Glomerular endothelial cell (primary cell): Measurements from ENCODE around the gene TRIM38. TPM values are rescaled to one million over a fixed set of nuclear protein-coding genes. Genes with fewer than 3 reads are reported as not detected.
"Not testable (repeated sequence)": the region's sequence is repeated elsewhere in the genome, so short reads cannot be mapped to it uniquely, and the experiment has no call there.

Experiments used
- DNase-seq: peaks from one replicate; pipeline ENCODE4 v3.0.0-alpha.2; 2011; ENCODE audit warnings: low read depth, low spot score; ENCODE audit errors: extremely low read depth
- total RNA-seq: library from RNA; depleted of rRNA; stranded (reverse); fragments of >200 nt; gene quantifications from 2 replicates; pipeline ENCODE4 v1.2.3, GENCODE V29; 2015

TRIM38 gene
- total RNA-seq, 1 donor from 2014 or later: 12.3 TPM

DNA sequence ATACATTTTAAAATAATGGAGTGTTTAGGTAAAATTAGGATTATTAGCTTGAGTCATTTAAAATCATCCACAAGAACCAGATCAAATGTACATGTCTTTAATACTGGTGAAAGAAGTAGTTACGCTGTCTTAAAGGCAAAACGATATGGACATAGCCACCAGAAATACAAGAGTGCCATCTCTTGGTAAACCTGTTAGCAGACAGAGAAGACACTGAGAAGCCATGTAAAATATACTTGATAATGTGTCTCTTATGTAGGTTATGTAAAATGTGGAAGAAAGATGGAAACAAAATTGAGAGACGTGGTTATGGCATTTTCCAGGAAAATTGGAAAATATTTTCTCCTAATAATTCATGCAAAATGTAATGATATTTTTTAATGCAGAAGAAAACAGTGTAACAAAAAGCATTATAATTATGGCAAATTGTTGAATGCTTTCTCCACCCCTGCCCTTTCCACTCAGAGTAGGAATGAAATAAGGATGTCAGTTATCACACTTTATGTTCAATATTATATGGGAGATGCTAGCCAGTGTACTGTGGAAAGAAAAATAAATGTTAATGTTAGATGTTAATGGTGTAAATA, 19.9 kb upstream of the TRIM38 start:
- DNase-seq: no peak

DNA sequence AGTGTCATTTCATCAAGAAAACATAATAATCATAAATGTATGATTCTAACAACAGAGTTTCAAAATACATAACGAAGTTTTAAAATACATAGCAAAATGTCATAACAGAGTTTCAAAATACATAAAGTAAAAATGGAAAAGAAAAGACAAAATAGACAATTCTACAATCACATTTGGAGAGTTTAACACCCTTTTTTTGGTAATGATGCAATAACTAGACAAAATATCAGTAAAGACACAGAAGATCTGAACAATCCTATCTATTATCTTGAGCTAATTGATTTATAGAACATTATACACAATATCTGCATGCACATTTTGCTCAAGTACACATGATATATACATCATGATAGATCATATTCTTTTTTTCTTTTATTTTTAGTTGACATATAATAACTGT, 18.7 kb upstream of the TRIM38 start:
- no peak for DNase-seq

GRCh38 chr6:25944688-25945574, 17.7 kb upstream of the TRIM38 start:
- DNase-seq: no peak

DNA sequence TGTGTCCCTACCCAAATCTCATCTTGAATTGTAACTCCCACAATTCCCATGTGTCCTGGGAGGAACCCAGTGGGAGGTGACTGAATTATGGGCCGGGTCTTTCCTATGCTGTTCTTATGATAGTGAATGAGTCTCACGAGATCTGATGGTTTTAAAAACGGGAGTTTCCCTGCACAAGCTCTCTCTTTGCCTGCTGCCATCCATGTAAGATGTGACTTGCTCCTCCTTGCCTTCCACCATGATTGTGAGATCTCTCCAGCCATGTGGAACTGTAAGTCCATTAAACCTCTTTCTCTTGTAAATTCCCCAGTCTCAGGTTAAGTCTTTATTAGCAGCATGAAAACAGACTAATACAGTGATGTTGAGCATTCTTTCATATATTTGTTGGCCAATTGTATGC, 16.9 kb upstream of the TRIM38 start:
- DNase-seq: not testable (repeated sequence)

GRCh38 chr6:25946631-25947030, 16.0 kb upstream of the TRIM38 start:
- DNase-seq: no peak

- not testable (repeated sequence) for DNase-seq
These were observed 15.1 kb upstream of the TRIM38 start for GRCh38 chr6:25947492-25947891.

- no peak for DNase-seq
These were observed 12.9 kb upstream of the TRIM38 start for GRCh38 chr6:25949695-25950094.

DNA sequence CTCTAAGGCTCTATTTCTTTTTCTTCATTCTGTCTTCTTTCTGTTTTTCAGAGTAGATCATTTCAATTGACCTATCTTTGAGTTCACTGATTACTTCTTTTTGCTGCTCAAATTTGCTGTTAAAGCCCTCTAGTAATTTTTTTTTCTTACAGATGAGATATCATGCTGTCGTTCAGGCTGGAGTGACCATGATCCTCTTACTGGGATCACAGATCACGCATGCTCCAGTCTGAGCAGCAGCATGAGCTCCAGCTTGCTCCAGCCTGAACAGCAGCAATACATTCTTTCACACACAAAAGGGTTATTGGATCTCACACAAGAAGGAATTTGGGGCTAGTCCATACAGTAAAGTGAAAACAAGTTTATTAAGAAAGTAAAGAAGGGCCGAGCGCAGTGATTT, 12.3 kb upstream of the TRIM38 start:
- DNase-seq: no peak

DNA sequence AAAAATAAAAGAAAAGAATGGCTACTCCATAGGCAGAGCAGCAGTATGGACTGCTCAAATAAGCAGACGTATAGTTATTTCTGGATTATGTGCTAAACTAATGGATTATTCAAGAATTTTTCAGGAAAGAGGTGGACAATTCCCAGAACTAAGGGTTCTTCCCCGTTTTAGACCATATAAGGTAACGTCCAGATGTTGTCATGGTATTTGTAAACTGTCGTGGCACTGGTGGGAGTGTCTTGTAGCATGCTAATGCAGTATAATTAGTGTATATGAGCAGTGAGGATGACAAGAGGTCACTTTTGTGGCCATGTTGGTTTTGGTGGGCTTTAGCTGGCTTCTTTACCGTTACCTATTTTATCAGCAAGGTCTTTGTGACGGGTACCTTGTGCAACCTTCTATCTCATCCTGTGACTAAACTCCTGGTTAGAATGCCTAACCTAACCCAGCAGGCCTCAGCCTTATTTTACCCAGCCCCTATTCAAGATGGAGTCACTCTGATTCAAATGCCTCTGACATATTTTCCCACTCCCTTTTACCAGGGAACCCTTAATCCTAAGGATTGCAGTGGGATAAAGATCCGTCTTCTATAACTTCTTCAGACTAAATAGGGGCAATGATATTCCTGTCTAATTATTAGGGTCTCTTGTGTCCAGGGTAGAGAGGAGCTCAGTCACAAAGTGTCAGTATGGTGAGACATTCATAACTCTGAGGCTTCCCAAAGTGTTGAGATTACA, 11.1 kb upstream of the TRIM38 start:
- no peak for DNase-seq

DNA sequence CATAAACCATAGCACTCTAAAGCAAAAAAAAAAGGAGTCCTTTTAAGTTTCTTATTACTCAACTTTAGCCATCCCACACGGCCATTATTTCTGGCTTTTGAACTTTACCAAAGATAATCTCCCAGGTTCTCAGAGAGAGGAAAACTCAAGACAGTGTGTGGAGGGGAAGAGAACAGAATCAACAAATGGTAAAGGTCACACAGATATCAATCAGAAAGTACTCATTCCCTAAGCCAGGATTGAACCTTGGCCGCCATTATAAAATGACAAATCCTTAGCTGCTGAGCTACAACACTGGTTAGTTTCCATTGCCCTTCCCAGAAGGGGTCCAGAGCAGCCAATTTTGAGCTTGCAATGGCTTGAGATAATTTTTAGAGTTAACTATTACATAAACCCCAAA, 10.1 kb upstream of the TRIM38 start:
- DNase-seq: no peak

- DNase-seq: no peak
These were observed 8.9 kb upstream of the TRIM38 start for GRCh38 chr6:25953733-25954132.

GRCh38 chr6:25954756-25955155, 7.8 kb upstream of the TRIM38 start:
- no peak for DNase-seq

DNA sequence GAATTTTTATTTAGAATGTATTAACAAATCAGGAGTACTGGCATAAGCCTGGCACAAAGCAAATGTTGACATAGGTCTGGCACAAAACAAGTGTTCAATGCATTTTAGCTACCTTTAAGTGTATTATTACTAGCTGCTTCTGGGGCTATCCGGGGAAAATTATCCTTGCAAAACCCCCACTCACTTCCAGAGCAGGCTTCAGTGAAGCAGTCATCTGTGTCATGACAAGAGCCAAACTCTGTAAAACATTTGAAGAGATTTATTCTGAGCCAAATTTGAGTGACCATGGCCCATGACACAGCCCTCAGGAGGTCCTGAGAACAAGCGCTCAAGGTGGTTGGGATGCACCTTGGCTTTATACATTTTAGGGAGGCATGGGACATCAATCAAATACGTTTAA, 6.4 kb upstream of the TRIM38 start:
- DNase-seq: no peak

DNA sequence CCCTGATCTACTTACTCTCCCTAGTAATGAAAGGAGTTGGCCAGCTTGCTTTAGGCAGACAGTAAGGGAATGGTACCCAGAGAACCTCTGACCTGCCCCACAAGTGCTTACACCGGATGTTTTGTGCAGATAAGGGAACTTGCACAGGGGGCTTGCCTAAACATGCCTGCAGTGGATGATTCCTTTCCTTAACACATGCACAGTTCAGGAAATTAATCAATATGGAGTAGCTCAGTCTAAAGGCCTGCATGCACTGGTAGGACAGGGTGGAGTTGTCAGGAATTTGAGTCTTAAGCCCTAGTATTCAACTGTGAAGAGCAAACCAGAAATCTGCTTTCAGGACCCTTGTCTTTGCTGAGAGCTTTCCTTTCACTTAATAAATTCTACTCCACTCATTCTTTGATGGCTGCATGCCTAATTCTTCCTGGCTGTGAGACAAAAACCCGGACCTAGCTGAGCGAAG, 3.9 kb upstream of the TRIM38 start:
- DNase-seq: no peak

DNA sequence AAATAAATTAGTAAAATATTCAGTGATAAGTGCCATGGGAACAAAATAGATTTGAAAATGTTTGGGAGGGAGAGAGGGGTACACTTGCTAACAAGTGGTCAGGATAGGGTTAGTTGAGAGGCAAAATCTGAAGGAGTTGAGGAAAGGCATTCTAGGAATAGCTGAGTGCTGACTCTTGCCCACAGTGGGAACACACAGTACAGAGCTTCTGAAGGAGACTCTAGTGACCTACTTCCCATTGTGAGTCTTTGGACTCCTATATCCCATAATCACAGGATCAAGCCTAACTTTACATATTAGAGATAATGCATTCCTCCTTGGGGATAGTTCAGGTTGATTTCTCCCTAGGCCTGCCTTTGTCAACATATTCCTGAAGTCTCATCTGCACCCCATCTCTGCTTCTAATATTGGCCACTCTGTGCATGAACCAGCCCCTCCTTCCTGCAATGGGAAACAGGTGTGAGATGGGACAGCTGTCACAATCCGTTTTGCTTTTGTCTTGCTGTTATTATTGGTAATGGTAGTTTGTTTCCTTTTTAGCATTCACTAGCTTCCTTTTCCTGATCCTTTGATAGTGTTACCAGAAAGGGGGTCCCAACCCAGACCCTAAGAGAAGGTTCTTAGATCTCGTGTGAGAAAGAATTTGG, 2.6 kb upstream of the TRIM38 start:
- no peak for DNase-seq

DNA sequence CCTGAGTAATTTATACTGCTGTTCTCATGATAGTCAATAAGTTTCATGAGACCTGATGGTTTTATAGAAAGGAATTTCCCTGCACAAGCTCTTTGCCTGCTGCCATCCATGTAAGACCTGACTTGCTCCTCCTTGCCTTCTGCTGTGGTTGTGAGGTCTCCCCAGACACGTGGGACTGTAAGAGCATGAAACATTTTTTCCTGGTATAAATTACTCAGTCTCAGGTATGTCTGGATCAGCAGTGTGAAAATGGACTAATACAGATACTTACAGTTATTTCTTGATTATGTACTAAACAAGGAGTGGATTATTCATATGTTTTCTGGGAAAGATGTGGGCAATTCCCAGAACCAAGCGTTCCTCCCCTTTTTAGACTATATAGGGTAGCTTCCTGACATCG, 1.9 kb upstream of the TRIM38 start:
- no peak for DNase-seq

- DNase-seq: no peak
These were observed 918 bp upstream of the TRIM38 start for GRCh38 chr6:25961619-25962148.

- no peak for DNase-seq
These were observed 973 bp downstream of the TRIM38 start for GRCh38 chr6:25963426-25964123.

- no peak for DNase-seq
These were observed 2.5 kb downstream of the TRIM38 start for GRCh38 chr6:25965058-25965457.

GRCh38 chr6:25966711-25967110, 4.1 kb downstream of the TRIM38 start:
- no peak for DNase-seq
